GM21423 (cell line): ENCODE results near the gene KRTAP2-3.
"Not testable (repeated sequence)": the region's sequence is repeated elsewhere in the genome, so short reads cannot be mapped to it uniquely, and the experiment has no call there.

ENCODE experiments used
- ATAC-seq: cut with Tn5 transposase; IDR thresholded peaks from one replicate; pipeline ENCODE4 v1.9.1; 2021; ENCODE audit warnings: mild to moderate bottlenecking, moderate library complexity; ENCODE audit not compliant: unreplicated experiment

The KRTAP2-3 gene

DNA sequence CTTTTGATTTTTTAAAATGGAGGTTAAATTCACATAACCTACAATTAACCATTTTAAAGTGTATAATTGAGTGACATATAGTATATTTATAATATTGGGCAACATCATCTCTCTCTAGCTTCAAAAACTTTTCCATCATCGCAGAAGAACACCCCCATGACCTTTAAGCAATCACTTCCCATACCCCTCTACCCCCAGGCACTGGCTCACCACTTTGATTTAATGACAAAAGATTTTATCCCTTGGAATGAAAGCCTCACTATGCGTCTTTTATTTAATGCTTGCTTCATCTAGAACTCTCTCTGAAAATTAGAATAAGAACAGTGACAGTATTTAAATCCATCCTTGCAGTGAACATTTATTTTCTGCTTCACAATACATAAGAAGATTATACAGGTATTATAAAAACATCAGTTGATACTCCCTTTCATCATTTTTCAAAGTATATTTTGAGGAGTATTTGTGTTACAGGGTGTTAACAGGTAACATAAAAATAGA, 22.0 kb downstream of the KRTAP2-3 start:
- ATAC-seq = no peak

DNA sequence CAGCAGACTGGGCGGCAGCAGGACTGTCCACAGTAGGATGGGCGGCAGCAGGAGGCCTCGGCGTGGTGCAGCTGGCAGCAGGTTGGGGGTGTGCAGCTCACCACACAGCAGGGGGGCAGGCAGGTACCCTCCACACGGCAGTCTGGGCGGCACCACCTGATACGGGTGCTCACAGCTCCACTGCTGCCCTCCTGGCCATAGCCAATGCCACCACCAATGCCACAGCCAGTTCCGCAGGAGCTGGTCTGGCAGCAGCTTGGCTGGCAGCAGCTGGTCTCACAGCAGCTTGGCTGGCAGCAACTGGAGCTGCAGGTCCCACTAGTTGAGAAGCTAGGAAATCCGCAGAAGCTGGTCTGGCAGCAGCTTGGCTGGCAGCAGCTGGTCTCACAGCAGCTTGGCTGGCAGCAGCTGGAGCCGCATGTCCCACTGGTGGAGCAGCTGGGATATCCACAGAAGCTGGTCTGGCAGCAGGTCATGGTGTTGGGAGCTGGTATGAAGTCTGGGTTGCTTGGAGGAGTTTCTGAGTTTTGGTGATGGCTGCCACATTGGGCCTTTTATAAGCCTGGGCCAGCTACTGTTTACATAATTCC, 25.5 kb downstream of the KRTAP2-3 start, which contains the start of gene KRTAP1-3:
TSS of gene KRTAP1-3 (minus strand) at position 529 of the 590 bp plus-strand sequence. CDS start at position 476, 53 bp downstream.
- not testable (repeated sequence) for ATAC-seq

DNA sequence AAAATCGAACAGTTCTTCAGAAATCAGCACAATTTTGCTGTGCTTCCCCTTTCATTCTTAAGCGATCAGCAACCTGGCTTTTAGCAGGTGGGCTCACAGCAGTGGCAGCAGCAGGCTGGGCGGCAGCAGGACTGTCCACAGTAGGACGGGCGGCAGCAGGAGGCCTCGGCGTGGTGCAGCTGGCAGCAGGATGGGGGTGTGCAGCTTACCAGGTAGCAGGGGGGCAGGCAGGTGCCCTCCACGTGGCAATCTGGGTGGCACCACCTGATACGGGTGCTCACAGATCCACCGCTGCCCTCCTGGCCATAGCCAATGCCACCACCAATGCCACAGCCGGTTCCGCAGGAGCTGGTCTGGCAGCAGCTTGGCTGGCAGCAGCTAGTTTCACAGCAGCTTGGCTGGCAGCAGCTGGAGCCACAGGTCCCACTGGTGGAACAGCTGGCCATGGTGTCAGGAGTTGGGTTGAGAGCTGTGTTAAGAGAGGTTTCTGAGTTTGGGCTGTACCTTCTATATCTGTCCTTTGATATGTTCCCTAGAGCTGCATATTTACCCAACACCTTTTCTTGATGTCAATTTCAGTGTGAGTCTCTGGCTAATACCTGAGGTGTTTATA, 30.2 kb downstream of the KRTAP2-3 start, which contains the start of gene KRTAP1-4:
TSS of gene KRTAP1-4 (minus strand) at position 563 of the 613 bp plus-strand sequence. CDS start at position 446, 117 bp downstream.
- ATAC-seq = no peak

DNA sequence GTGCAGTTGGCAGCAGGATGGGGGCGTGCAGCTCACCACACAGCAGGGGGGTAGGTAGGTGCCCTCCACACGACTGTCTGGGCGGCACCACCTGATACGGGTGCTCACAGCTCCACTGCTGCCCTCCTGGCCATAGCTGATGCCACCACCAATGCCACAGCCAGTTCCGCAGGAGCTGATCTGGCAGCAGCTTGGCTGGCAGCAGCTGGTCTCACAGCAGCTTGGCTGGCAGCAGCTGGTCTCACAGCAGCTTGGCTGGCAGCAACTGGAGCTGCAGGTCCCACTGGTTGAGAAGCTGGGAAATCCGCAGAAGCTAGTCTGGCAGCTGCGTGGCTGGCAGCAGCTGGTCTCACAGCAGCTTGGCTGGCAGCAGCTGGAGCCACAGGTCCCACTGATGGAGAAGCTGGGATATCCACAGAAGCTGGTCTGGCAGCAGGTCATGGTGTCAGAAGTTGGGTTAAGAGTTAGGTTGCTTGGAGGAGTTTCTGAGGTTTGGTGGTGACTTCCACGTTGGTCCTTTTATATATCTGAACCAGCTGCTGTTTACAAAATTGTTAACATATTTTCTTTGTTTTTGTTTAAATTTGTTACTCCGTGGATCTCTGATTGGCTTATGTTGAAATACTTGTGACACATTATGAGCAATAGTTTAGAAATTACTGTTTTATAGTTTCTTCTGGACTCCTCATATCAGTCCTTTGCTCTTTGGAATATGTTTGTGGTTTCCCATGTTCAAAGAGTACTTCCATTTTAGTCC, 33.0 kb downstream of the KRTAP2-3 start, which contains the start of gene KRTAP1-5:
TSS of gene KRTAP1-5 (minus strand) at position 494 of the 757 bp plus-strand sequence. CDS start at position 441, 53 bp downstream.
- ATAC-seq = no peak

DNA sequence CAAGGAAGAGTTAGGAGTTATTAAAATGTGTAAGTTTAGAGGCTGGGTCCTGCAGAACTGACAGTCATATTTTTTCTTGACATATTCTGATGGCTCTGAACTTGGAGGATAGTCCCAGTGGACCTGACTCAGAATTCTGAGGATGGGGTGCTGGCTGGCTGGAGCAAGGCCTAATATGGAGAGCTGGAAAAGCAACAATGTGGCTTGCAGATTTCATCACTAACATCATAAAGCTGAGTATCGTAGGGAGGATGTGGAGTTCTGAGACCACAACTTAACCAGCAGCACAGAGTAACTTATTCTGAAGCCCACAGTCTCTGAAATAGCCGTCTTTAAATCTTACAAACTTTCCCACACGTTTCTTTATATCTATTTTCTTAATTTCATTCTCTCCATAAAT, 35.2 kb downstream of the KRTAP2-3 start:
- no peak for ATAC-seq

DNA sequence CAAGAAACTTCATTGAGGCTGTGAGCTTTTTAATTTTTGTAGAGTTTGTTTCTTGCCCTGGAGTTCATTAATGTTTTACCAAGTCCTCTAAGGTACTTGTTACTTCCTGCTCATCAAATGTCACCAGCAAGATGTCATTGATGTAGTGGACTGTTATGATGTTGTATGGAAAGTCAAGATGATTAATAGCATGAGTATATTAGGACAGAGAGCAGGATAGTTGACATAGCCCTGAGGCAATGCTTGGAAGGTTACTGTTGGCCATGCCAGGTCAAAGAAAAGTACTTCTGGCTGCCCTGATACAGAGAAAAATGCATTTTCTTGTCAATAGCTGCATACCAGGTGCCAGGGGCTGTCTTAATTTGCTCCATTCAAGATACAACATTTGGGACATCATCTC, 39.6 kb downstream of the KRTAP2-3 start:
- ATAC-seq = no peak

DNA sequence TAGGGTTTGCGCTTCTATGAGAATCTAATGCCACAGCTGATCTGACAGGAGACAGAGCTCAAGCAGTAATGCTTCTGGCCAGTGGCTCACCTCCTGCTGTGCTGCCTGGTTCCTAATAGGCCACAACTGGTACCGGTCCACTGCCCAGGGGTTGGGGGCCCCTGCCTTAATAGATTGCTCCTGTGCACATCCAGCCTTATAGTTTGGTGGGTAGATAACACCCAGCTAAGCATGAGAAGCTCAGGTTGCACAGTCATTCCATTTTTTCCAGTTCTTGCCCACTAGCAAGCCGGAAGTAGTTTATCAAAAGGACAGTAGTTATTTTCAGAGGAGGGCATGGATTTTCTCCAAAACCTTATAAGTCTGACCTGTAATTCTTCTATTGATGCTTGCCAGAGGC, 40.5 kb downstream of the KRTAP2-3 start:
- ATAC-seq = no peak

DNA sequence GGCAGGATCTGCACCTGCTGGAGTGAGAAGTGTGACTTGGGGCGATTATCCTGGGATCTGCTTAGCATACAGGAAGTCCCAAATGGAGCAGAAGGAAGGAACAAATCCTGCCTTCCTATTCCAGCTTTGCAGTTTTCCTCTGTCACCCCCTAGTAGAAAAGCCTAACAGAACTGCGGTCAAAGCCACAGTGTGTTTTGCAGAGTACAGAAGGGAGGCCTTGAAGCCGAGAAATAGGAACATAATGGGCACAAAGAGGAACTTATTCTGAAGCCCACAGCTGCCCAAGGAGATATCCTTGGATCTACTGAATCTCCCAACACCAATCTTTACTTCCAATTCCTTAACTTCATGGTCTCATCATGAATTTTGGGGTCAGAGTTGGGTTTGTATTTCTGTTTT, 41.4 kb downstream of the KRTAP2-3 start:
- ATAC-seq = no peak

DNA sequence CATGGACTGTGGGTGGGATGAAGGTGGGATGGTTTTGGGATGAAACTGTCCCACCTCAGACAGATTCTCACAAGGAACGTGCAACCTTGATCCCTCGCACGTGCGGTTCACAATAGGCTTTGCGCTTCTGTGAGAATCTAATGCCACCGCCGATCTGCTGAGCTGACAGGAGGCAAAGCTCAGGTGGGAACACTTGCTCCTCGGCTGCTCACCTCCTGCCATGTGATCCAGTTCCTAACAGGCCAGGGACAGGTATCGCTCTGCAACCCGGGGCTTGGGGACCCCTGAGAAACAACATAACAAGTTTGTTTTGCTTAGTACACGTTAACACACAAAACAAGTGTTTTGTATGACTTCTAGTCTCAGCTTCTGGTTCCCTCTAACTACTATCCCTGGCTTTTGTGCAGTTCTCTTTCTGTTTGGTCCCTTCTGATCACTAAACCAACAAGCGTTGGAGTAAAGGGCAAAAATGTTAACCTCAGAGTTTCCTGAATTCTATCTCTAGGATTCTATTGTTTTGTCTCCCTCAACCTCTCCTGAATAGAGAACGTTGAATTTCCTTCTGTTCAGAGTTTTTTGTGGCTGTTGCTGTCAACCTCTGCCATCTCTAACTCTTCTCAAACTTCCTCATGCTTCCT, 43.2 kb downstream of the KRTAP2-3 start:
- ATAC-seq = no peak

DNA sequence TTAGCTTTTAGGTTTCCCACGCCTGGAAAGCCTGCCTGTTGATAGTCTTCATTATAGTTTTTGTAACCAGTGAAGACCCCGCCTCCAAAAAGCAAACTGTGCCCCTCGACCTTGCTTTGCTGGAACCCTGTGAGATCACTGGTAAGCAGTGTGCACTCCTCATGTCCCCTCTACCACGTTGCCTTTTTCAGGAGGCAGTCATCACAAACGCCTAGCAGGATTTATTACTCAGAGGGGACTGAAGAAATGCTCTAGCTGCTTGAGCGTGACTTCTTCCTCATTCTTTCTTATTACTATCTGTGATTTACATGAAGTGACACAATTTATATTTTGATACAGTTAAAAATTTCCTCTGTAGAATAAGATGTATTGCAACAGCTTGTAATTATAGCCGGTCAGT, 44.5 kb downstream of the KRTAP2-3 start:
- no peak for ATAC-seq

DNA sequence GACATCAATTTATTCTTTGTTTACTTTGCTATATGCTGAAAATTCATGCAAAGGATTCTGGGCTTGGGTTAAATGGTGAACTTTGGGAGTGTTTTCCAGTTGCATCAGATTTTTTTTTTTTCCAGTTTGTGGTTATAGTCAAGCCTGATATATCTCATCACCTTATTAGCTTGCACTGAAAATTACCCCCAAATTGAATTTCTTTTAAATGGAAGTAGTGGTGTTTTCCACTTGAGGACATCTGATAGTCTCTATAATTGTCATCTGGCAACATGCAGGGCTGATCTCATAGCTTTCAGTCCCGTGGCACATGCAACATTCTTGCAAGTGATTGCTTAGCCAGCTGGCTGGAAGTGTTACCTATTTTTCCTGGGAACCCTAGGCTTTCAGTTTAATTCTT, 46.3 kb downstream of the KRTAP2-3 start:
- no peak for ATAC-seq

DNA sequence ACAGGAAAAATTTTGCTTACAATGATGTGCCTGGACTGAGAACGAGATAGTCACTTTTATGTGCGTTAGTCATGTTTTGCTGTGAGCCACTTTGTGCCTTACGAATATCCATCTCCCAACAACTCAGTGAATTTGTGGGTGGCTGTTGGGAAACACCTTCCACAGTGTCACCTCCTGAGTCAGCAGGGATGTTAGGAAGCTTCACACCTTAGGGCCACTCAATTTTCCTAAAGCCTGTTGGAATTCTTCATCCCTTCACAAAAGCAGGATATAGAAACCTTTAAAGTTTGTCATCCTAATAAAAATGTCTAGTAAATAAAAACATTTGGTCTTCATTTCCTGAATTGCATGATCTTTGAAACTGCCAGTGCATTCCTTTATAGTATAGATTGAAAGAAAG, 46.7 kb downstream of the KRTAP2-3 start:
- ATAC-seq = no peak

DNA sequence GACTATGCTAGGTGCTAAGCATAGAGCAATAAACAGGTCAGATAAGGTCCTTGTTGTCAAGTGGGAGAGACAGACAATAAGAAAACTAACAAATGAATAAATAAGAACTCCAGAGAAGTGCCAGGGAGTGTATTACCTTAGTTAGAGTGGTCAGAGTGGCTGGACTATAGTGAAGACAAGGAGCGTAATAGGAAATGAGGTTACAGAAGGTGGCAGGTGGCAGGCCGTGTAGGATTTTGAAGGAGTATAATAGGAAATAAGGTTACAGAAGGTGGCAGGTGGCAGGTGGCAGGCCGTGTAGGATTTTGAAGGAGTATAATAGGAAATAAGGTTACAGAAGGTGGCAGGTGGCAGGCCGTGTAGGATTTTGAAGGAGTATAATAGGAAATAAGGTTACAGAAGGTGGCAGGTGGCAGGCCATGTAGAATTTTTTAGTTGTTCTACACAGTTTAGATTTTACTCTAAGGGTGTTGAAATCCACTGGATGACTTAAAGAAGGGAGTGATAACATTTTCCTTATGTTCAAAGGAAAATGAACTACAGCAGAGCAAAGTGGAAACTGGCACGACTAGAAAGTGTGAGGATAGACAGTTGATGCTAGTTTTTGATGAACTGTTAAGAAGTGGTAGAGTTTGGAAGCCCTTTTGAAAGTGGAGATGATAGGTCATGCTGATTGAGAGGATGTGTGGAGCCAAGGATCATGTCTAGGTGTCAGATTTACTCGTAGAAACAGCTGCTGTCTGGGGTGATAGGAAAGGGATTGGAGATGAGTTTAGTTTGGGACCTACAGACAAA, 47.4 kb downstream of the KRTAP2-3 start:
- no peak for ATAC-seq

DNA sequence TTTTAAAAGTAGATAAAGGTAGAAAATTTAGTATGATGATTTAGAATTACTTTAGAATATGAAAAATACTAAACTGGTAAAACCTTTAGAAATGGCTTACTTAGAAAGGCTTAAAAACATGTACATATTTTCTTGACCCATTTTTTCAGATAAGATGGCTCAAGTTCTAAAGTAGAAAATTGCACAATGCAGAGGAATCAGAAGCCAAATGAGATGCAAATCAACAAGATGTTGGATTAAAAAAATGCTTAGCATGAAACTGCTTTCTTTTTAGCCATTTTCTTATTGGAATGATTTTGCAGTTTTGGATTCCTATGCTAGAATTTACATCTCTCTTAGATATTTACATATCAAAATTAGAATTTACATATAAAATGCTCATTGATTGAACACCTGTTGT, 49.5 kb downstream of the KRTAP2-3 start:
- ATAC-seq = no peak

DNA sequence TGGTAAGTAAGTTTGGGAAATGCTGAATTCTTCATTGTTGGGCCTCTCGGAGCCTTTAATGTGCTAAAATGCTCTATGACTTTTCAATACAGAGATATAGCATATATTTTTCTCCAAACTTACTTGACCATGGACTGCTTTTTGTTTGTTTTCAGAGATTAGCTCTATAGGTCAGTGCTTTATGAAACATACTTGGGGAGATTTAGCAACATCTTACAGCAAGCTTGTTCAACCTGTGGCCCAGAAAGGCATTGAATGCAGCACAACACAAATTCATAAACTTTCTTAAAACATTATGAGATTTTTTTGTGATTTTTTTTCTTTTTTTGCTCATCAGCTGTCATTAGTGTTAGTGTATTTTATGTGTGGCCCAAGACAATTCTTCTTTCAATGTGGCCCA, 50.0 kb downstream of the KRTAP2-3 start:
- no peak for ATAC-seq

DNA sequence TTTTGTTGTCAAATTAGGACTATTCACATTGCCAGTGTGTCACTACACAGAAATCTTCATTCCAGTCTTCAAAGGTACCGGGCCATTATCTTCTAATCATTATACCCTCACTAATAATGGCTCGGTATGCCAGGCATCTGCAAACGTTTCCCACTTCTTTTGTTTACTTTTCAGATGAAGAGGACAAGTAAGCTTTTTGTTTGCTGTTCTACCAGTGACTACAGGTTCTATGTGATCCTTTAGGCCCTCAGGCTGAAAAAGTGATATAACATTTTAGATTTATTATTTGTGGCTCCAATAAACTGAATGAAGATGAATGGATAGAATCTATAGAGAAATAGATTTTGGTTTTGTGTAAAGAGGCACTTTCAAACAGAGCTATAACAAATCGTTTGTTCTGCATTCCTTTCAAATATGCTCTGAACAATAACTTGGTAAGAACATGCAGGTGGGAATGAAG, 50.6 kb downstream of the KRTAP2-3 start:
- ATAC-seq = no peak
